HUDEP-2 (cell line): ENCODE data around the gene SMIM8.
"Not testable (repeated sequence)": the region's sequence is repeated elsewhere in the genome, so short reads cannot be mapped to it uniquely, and the experiment has no call there.

ENCODE experiments used
- DNase-seq, 76 experiments: peaks; one replicate each; lab custom pipeline; 2025; ENCODE audit not compliant: unreplicated experiment in 76 of 76; lab: John Stamatoyannopoulos, UW

Gene SMIM8

GRCh38 chr6:87322304-87323212 is at the start of gene SMIM8:
Gene SMIM8 (plus strand): TSS chr6:87322588. CDS start chr6:87337032, 14,444 bp downstream.
- peak in 75 of 76 experiments; percentile 25 to 94 (median 81) for DNase-seq

DNA sequence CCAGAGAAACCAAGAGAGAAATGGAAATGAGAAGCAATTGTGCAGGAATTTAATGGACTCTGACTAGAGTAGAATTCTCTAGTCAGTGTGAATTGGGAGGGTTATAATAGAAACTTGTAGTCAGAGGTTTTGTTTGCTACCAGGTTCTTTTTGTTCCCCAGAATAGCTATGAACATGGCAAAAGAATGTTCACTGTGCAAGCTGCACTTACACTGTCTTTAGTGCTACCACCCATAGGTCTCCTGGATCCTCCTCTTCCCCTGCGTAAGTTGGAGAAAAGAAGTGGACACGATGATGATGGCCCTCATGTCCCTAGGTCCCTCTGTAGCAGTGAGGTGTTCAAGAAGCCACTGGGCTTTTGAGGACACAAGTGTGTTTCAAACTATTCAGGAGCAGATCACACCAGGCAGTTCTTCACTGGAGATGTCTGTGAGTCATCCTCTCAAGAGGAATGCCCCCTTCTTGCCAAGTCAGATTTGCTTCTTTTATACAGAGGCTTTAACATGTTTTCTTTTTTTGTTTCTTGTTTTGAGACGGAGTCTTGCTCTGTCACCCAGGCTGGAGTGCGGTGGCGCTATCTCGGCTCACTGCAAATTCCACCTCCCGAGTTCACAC is 47.6 kb upstream of the SMIM8 start:
- no peak for DNase-seq

DNA sequence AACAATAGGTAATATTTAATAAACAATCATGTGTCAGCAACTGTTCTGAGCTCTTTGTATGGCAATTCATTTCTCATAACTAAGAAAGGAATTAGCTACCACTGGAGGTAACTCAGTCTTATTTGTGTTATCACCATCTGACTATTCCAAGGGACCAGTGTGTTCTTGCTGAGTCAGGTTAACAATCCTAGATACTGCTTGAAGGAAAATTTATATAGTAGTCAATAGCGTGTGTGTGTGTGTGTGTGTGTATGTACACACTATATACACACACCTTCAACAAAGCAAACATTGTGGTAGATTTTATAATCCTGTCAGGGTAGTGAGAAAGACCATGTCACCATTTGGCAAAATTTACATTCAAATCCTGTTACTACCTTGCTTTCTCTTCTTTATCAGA is 45.8 kb upstream of the SMIM8 start:
- no peak for DNase-seq

DNA sequence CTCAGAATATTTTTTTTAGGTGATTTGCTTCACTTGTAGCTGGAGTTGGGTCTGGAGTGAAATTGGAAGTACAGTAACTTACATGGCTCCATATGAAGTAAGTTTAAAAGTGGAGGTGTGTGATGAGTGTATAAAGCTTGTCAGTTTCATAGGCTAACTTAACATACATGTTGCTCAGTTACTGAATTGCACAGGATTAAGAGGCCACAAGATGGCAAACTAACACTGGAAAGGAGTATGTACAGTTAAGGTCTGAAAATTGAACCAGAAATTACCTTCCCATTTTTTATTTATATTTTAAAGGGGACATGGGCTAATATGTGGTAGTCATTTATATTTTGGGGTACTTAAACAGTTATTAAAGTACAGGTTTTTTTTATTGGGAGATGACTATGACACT is 45.3 kb upstream of the SMIM8 start:
- DNase-seq, result peak in 31 of 76 experiments; percentile 1 to 64 (median 40)

GRCh38 chr6:87279196-87279595 is 43.2 kb upstream of the SMIM8 start:
- peak in 4 of 76 experiments; percentile 8 to 33 (median 14) for DNase-seq

- DNase-seq, result no peak
These were observed 41.0 kb upstream of the SMIM8 start for GRCh38 chr6:87281426-87281825.

DNA sequence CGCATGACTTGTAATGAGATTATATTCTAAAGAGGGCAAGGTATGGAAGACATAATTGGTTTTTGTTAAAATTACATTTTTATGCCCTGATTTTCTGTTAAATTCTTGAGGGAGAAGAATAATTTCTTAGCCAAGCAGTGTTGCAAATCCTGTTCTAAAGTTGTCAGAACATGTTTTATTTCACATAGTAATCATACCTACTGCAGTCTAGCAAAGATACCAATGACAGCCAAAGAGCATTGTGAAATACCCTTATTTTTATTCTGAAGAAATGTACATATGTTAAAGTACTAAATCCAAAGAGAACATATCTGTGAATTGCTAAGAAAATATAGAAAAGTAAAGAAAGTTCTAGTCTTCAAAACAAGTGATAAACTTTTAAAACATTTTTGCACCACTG is 39.6 kb upstream of the SMIM8 start:
- DNase-seq, result no peak

- no peak for DNase-seq
These were observed 38.9 kb upstream of the SMIM8 start for GRCh38 chr6:87283461-87283860.

GRCh38 chr6:87287251-87287650 is 35.1 kb upstream of the SMIM8 start:
- DNase-seq, result no peak

DNA sequence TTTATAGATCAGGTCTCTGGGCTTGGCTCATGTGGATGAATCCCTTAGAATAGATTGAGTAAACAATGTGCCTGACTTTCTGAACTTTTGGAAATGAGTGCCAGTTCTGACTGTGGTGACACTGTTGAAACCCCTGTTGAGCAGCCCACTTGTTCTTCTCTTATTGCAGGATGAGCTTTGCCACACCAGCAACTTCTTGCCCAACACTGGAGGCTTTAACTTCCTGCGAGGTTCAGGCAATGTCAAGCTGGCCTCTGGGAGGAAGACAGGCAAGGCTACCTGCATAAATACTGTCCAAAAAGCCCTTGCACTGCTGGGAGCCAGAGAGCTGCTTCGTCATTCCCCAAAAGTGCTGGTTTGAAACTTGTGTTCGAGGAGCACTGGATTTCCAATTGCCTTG is 32.8 kb upstream of the SMIM8 start:
- DNase-seq, result no peak

GRCh38 chr6:87291883-87292282 is 30.5 kb upstream of the SMIM8 start:
- DNase-seq, result no peak

DNA sequence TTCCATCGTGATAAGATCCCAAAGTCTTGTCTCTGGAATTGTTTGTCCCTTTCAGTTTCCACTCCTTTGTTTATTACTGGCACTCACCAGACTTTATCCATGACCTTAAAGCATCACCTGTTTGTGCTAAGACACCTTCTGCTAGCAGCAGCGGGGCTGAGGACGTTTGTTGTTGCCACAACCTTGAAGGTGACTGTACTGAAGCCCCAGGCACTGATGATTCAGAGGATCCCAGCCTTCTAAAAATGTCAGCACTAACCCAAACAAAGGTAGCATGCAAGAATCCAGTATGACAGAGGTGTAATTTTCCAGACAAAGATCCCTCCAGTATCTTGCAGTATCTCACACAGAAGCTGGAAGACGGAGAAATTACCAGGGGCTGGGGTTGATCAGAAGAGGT is 28.9 kb upstream of the SMIM8 start:
- no peak for DNase-seq

GRCh38 chr6:87297119-87297518 is 25.3 kb upstream of the SMIM8 start:
- DNase-seq, result no peak

DNA sequence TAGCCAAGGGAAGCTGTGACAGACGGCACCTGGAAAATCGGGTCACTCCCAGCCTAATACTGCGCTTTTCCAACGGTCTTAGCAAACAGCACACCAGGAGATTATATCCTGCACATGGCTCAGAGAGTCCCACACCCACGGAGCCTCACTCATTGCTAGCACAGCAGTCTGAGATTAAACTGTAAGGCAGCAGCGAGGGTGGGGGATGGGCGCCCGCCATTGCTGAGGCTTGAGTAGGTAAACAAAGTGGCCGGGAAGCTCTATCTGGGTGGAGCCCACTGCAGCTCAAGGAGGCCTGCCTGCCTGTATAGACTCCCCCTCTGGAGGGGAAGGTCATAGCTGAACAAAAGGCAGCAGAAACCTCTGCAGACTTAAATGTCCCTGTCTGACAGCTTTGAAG is 21.1 kb upstream of the SMIM8 start:
- DNase-seq, result not testable (repeated sequence)

DNA sequence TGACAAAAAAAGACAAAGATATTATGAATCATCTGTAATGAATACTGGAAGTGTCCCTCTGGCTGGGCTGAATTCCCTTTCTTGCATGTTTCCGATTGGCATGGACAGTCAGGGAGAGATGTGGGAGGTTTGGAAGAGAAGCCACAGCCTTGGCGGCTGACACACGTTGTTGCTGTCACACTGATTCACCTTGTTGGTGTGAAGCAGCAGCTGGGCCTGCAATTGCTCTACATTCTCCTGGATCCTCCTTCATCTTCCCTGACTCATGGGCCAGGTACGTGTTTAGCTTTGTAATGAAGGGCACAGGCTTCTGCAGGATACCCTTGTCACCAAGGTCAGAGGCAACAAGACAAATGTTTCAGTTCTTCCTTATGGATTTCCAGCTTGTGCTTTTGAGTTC is 13.4 kb upstream of the SMIM8 start:
- DNase-seq, result no peak

GRCh38 chr6:87312860-87313259 is 9.5 kb upstream of the SMIM8 start:
- no peak for DNase-seq

GRCh38 chr6:87315071-87315470 is 7.3 kb upstream of the SMIM8 start:
- DNase-seq, result no peak

GRCh38 chr6:87319271-87319987 is 3.0 kb upstream of the SMIM8 start:
- DNase-seq, result no peak

- DNase-seq, result not testable (repeated sequence)
These were observed 1.5 kb downstream of the SMIM8 start for GRCh38 chr6:87323880-87324279.

GRCh38 chr6:87330961-87331360 is 8.6 kb downstream of the SMIM8 start:
- DNase-seq, result no peak

- DNase-seq, result no peak
These were observed 10.6 kb downstream of the SMIM8 start for GRCh38 chr6:87333033-87333432.
